Non-pigmented ciliary epithelial cell (primary cell): ENCODE data around the gene SART3.
"Not testable (repeated sequence)": the region's sequence is repeated elsewhere in the genome, so short reads cannot be mapped to it uniquely, and the experiment has no call there.

ENCODE experiments used
- DNase-seq: peaks from one replicate; pipeline ENCODE4 v3.0.0-alpha.2; 2010; ENCODE audit warnings: low read depth

The SART3 gene

DNA sequence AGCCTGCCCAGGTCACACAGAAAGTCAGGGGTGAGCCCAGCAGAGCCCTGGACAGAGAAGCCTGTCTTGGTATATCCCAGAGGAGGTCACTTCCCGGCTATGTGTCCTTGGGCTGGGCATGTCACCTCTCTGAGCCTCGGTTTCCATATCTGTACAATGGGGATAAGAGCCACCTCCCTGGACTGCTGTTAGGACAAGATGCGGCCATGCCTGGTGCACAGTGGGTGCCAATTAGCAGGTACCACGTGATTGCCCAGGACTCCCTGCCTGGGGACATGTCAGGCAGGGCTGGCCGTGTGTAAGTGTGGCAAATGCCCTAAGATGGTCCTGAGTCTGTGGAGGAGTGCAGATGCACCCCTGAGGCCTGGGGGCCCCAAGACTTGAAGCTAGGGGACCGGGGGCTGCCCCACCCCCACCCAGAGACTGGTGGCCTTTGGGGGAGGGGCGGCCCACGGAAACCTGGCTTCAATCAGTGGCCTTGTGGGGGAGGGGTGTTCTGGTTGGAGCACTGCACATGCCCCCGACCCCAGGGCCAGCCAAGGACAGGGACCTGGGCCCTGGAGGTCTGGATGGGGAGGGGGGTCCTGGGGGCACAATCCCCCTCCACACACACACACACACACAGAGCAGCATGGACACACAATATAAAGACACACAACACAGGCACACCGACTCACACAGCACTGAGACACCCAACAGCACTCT, 36.0 kb upstream of the SART3 start:
- no peak for DNase-seq

GRCh38 chr12:108595711-108596647, 35.0 kb upstream of the SART3 start:
- no peak for DNase-seq

GRCh38 chr12:108594960-108595710, 34.2 kb upstream of the SART3 start:
- no peak for DNase-seq

GRCh38 chr12:108594323-108594903, 33.4 kb upstream of the SART3 start:
- no peak for DNase-seq

DNA sequence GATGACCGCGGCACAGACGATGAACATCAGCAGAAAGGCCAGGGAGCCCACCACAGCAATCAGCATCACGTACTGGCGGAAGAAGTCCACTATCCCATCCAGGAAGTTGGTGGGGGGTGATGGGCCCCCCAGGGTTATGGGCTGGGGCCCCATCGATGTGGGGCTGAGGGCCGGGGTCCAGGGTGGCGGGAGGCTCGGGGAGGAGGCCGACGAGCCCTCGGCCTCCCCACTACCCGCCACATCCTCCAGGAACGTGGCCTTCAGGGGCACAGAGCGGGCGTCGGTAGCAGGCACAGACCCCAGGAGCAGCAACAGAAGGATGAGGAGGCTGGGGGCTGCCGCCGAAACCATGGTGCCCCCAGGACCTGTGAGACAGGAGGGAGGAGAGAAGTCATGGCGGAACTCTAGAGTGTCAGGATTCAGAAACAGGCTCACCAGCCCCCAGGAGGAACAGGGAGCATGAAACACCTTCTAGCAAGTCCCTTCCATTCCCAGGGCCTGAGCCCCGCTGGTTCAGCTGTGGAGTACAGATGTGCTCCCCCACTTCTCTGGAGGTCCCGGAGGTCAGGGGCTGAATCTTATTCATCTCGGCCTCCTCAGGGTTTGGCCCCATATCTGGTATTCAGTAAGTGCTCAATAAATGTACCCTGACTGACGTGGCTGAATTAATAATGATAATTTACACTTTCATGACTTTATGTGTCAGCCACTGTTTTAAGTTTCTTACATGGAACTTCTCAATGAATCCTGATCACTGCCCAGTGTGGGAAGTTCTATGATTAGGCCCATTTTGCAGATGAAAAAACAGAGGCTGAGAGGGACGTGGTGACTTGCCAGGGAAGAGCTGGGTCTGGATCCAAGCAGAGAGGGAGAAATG, 31.3 kb upstream of the SART3 start:
- no peak for DNase-seq

- no peak for DNase-seq
These were observed 30.5 kb upstream of the SART3 start for GRCh38 chr12:108591267-108591980.

DNA sequence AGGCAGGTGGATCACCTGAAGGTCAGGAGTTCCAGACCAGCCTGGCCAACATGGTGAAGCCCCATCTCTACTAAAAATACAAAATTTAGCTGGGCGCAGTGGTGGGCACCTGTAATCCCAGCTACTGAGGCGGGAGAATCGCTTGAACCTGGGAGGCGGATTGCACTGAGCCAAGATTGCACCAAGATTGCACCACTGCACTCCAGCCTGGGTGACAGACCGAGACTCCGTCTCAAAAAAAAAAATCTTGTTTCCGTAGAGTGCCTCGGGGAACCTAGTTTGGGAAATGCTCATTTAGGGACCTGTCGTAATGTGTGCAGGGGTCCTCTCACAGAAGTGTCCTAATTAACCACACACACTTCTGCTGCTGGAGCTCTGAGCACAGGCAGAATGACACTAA, 29.5 kb upstream of the SART3 start:
- not testable (repeated sequence) for DNase-seq

DNA sequence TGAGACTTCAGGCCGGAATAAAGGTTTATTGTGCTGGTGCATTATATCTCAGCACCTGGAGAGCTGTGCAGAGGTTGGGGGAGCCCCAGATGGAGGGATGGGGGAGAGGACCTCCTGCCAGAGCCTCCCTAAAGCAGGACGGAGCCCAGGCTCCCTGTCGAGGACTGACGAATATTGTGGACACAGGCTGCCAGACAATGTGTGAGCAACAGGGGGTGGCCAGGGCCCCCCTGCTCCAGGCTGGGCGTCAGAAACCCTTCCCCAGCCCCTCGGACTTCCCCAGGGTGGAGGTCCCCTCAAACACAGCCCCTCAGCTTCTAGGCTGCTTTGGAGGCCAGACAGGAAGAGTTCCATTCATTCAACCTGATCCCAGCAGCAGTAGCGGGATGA, 28.9 kb upstream of the SART3 start:
- no peak for DNase-seq

- no peak for DNase-seq
These were observed 28.3 kb upstream of the SART3 start for GRCh38 chr12:108589028-108589839.

DNA sequence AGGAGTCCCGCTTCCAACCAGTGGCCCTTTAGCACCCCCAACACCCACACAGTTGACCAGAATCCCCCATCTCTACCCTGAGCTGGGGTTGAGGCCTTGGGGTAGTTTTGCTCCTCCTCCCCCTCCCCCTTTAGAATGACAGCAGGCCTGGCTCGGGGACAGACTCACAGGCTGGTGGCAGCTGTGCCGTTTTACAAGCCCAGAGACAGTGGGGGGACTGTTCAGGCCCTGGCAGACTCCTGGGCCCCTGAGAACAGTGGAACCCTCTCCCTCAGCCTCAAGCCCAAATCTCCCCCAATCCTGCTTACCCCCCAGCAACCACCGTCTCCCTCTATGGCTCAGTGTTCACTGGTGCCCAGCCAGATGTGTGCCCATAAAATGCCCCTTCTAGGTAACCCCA, 26.9 kb upstream of the SART3 start:
- DNase-seq = no peak

DNA sequence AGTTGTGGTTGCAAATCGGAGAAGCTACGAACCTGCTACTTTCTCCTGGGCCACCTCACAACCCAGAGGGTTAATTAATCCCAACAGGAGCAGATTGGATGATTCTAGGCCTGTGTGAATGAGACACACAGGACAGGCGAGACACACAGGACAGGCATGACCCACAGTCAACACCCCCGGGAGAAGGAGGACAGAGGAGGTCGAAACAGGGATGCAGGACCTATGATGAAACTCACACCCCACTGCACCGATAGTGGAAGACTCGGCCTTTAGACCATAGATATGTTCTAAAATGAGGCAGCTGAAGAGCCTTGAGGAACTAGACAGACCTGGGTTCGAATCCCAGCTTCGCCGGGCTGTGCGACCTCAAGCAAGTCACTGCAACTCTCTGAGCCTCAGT, 25.3 kb upstream of the SART3 start:
- DNase-seq = no peak

- DNase-seq = no peak
These were observed 24.9 kb upstream of the SART3 start for GRCh38 chr12:108585864-108586263.

- no peak for DNase-seq
These were observed 23.6 kb upstream of the SART3 start for GRCh38 chr12:108584456-108585065.

- no peak for DNase-seq
These were observed 23.0 kb upstream of the SART3 start for GRCh38 chr12:108583991-108584390.

DNA sequence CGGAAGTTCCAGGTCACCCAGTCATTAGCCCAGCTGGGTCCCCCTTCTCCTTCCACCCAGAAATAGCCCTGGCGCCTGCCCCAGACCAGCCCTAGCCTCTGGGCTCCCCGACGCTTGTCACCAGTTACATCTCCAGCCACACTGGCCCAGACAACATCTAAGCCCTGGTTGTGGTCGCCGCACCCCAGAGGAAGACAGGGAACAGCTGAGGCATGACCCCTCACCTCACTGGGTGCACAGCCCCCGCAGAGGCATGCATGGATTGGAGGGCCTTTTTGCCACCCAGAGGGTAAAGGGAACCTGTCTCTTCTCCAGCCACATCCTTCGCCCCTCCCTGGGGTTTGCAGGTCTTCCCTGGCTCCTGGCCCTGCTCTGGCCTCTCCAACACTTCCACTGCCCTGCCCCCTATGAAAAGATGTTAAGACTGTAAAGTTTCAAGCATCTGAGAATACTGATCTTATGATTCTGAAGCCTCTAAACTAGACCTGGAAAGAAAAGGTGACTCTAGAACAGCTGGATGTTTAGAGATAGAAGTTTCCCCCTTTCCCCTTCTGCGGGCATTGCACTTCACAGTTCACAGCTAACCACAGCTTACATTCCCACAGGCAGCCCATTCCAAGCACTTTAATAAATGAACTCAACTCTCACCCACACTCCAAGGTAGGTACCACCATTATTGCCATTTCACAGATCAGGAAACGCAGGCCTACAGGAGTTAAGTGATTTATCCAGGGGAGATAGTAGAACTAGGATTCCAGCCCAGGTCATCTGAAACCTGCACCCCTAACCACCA, 22.2 kb upstream of the SART3 start:
- DNase-seq = no peak

- DNase-seq = no peak
These were observed 21.5 kb upstream of the SART3 start for GRCh38 chr12:108582509-108582908.

- DNase-seq = no peak
These were observed 20.6 kb upstream of the SART3 start for GRCh38 chr12:108581311-108582227.
